ENCODE data around the gene HECW1. TPM values are rescaled to one million over a fixed set of nuclear protein-coding genes. Genes with fewer than 3 reads are reported as not detected.

The HECW1 gene
- total RNA-seq, 1 experiment from 2014 or later = 0.77 TPM

DNA sequence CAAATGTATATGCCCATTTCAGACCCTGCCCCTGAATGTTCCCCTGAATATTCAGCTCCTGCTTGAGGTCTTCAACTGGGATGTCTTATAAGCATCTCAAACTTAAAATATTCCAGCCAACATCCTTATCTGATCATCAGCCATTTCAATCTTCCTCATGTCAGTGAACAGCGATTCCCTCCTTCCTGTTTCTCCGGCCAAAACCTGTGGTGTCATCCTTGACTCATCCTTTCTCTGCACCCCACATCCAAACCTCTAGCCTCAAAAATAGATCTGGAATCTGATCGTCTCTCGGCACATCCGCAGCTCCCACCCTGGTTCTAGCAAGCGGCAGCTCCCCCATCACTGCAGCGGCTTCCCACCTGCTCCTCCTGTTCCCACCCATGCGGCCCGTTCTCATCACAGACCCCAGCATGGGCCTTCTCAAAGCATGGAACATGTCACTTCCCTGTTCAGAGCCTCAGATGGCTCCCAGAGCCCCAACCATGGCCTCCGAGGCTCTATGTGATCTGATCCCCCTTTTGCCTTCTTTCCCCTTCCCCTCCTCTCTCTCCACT lies 165.7 kb downstream of the HECW1 start:
- Histone ChIP-seq H3K9me3 (ENCODE audit: control insufficient read depth, insufficient read depth, low read depth, low read length) (no peaks in the 10 kb centered on the region), H3K27ac (ENCODE audit: low read length) (no peak overlapping the region), H3K27me3 (ENCODE audit: control insufficient read depth, insufficient read depth, low read length) (peaks cover 5% of the 10 kb centered on the region; the same call in 1 of the 2 replicates), H3K36me3 (ENCODE audit: control insufficient read depth, insufficient read depth, low read length) (no peaks in the 10 kb centered on the region), H3K4me1 (ENCODE audit: control insufficient read depth, insufficient read depth, low read length) (no peaks in the 10 kb centered on the region), H3K4me3 (ENCODE audit: low read depth in 2 of 2, low read length in 2 of 2) (no peak overlapping the region)
- intact Hi-C loops (cut with micrococcal nuclease; ENCODE audit: unreplicated experiment) = loop anchor here (10.0 kb wide), 1 partner anchor 63 kb away; no protein-coding TSS in a partner anchor
- ChIA-PET POLR2A (no interaction called here), CTCF (no interaction called here)
- ATAC-seq (no peak), DNase-seq (ENCODE audit: low read depth, low spot score) (no peak)
- BruUV-seq (replicated peaks) = no TSS peak
- in situ Hi-C loops (cut with HindIII; ENCODE audit: low pct_unique_long_range_greater_than_20kb, low sequenced_read_pairs) = no loop called here
- TF ChIP-seq, protein P1, sequence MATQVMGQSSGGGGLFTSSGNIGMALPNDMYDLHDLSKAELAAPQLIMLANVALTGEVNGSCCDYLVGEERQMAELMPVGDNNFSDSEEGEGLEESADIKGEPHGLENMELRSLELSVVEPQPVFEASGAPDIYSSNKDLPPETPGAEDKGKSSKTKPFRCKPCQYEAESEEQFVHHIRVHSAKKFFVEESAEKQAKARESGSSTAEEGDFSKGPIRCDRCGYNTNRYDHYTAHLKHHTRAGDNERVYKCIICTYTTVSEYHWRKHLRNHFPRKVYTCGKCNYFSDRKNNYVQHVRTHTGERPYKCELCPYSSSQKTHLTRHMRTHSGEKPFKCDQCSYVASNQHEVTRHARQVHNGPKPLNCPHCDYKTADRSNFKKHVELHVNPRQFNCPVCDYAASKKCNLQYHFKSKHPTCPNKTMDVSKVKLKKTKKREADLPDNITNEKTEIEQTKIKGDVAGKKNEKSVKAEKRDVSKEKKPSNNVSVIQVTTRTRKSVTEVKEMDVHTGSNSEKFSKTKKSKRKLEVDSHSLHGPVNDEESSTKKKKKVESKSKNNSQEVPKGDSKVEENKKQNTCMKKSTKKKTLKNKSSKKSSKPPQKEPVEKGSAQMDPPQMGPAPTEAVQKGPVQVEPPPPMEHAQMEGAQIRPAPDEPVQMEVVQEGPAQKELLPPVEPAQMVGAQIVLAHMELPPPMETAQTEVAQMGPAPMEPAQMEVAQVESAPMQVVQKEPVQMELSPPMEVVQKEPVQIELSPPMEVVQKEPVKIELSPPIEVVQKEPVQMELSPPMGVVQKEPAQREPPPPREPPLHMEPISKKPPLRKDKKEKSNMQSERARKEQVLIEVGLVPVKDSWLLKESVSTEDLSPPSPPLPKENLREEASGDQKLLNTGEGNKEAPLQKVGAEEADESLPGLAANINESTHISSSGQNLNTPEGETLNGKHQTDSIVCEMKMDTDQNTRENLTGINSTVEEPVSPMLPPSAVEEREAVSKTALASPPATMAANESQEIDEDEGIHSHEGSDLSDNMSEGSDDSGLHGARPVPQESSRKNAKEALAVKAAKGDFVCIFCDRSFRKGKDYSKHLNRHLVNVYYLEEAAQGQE (IDR thresholded peaks at IDR 0.05; ENCODE audit: insufficient read depth in 1 of 2, low read depth in 2 of 2, low read length in 1 of 2) = no peak
- TF ChIP-seq, protein P2, sequence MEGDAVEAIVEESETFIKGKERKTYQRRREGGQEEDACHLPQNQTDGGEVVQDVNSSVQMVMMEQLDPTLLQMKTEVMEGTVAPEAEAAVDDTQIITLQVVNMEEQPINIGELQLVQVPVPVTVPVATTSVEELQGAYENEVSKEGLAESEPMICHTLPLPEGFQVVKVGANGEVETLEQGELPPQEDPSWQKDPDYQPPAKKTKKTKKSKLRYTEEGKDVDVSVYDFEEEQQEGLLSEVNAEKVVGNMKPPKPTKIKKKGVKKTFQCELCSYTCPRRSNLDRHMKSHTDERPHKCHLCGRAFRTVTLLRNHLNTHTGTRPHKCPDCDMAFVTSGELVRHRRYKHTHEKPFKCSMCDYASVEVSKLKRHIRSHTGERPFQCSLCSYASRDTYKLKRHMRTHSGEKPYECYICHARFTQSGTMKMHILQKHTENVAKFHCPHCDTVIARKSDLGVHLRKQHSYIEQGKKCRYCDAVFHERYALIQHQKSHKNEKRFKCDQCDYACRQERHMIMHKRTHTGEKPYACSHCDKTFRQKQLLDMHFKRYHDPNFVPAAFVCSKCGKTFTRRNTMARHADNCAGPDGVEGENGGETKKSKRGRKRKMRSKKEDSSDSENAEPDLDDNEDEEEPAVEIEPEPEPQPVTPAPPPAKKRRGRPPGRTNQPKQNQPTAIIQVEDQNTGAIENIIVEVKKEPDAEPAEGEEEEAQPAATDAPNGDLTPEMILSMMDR (IDR thresholded peaks at IDR 0.05) = no peak
- TF ChIP-seq TCF7L2 (IDR thresholded peaks at IDR 0.05; ENCODE audit: low read depth, low read length) (no peak), POLR2AphosphoS5 (IDR thresholded peaks at IDR 0.05; ENCODE audit: low read depth, low read length) (no peak), SIN3A (IDR thresholded peaks at IDR 0.05; ENCODE audit: borderline replicate concordance, insufficient read depth, low read depth, low read length) (no peak)

DNA sequence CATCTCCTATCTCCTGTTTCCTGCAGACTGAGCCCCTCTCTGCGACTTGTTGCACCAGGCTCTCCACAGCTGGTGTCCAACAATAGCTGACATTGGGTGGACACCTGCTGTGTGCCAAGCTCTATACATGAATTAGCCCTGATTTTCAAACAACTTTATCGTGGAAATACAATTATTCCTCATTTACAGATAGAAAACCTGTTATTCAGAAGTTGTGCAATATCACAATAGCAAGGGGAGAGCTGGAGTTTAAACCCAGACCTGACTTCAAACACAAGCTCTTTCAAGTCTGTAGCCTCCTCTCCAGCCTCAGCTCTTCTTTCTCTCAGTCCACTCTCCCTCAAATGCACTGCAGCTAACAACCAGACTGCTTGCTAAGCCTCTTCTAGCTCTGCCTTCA lies 168.8 kb downstream of the HECW1 start:
- Histone ChIP-seq H3K36me3 (ENCODE audit: control insufficient read depth, insufficient read depth, low read length) (no peaks in the 10 kb centered on the region), H3K9me3 (ENCODE audit: control insufficient read depth, insufficient read depth, low read depth, low read length) (no peaks in the 10 kb centered on the region), H3K27ac (ENCODE audit: low read length) (no peak overlapping the region), H3K4me3 (ENCODE audit: low read depth in 2 of 2, low read length in 2 of 2) (no peak overlapping the region), H3K27me3 (ENCODE audit: control insufficient read depth, insufficient read depth, low read length) (peaks cover 5% of the 10 kb centered on the region; the same call in 1 of the 2 replicates), H3K4me1 (ENCODE audit: control insufficient read depth, insufficient read depth, low read length) (no peaks in the 10 kb centered on the region)
- ATAC-seq (no peak), DNase-seq (ENCODE audit: low read depth, low spot score) (no peak)
- POLR2A ChIA-PET = no interaction called here
- BruUV-seq (replicated peaks) = no TSS peak
- intact Hi-C loops (cut with micrococcal nuclease; ENCODE audit: unreplicated experiment) (no loop called here), in situ Hi-C loops (cut with HindIII; ENCODE audit: low pct_unique_long_range_greater_than_20kb, low sequenced_read_pairs) (no loop called here)
- CTCF ChIA-PET = no interaction called here
- TF ChIP-seq SIN3A (IDR thresholded peaks at IDR 0.05; ENCODE audit: borderline replicate concordance, insufficient read depth, low read depth, low read length) = no peak
- no peak for TF ChIP-seq TCF7L2 (IDR thresholded peaks at IDR 0.05; ENCODE audit: low read depth, low read length)
- TF ChIP-seq POLR2AphosphoS5 (IDR thresholded peaks at IDR 0.05; ENCODE audit: low read depth, low read length) = no peak
- TF ChIP-seq, protein P2 (IDR thresholded peaks at IDR 0.05) = no peak
- TF ChIP-seq, protein P1 (IDR thresholded peaks at IDR 0.05; ENCODE audit: insufficient read depth in 1 of 2, low read depth in 2 of 2, low read length in 1 of 2) = no peak
